ENCODE results near the gene MIA. TPM values are rescaled to one million over a fixed set of nuclear protein-coding genes. Genes with fewer than 3 reads are reported as not detected.

Gene MIA
- total and polyA plus RNA-seq, 9 of the 15 experiments (the other 6 are each of a cell fraction or from before 2014, with no cell fraction given) = 0.21 TPM; not detected in 8

- TF ChIP-seq PCBP2 (IDR thresholded peaks at IDR 0.05; ENCODE audit: low read depth, low read length, poor library complexity, severe bottlenecking) (no peak), AFF4 (CRISPR knock-in tag; IDR thresholded peaks at IDR 0.05) (no peak), SPI1 (IDR thresholded peaks at IDR 0.05; ENCODE audit: borderline replicate concordance, low read depth, low read length) (peak; percentile 29; the same call in 1 of the 2 replicates), STAT5A (IDR thresholded peaks at IDR 0.05; ENCODE audit: borderline replicate concordance, low read length) (no peak), ZFP91 (CRISPR knock-in tag; IDR thresholded peaks at IDR 0.05) (no peak), ZNF347 (CRISPR knock-in tag; IDR thresholded peaks at IDR 0.05; ENCODE audit: low read depth) (no peak), GTF3C2 (IDR thresholded peaks at IDR 0.05; ENCODE audit: borderline replicate concordance, extremely low read depth, insufficient read length) (no peak), CAMTA2 (CRISPR knock-in tag; conservative IDR thresholded peaks at IDR 0.05) (no peak), ARNT (IDR thresholded peaks at IDR 0.05) (no peak), HDAC1 (IDR thresholded peaks at IDR 0.05) (no peak), CREB3 (tag; conservative IDR thresholded peaks at IDR 0.05; ENCODE audit: low read depth) (no peak), ZNF146 (CRISPR knock-in tag; IDR thresholded peaks at IDR 0.05; ENCODE audit: unreplicated experiment) (no peak), CBX5 (IDR thresholded peaks at IDR 0.05; ENCODE audit: borderline replicate concordance, low read depth) (no peak), CTCF (IDR thresholded peaks at IDR 0.05 in 2 of 3, conservative IDR thresholded peaks at IDR 0.05 in 1 of 3; ENCODE audit: insufficient read depth in 2 of 3, low read depth in 1 of 3, low read length in 3 of 3) (no peak), ZBED1 (IDR thresholded peaks at IDR 0.05) (no peak)
Measured at GRCh38 chr19:40798683-40799557, 23.6 kb downstream of the MIA start, which contains the start of gene EGLN2 (continued).

Measured in K562 (cell line).